ENCODE results near the gene TBC1D9. TPM values are rescaled to one million over a fixed set of nuclear protein-coding genes. Genes with fewer than 3 reads are reported as not detected.

TBC1D9 gene
- total RNA-seq, 1 donor from 2014 or later, result 22.1 TPM

GRCh38 chr4:140754918-140755773 lies 1.0 kb downstream of the TBC1D9 start:
- TF ChIP-seq POLR2A (IDR thresholded peaks at IDR 0.05) (no peak), POLR2AphosphoS5 (IDR thresholded peaks at IDR 0.05; ENCODE audit: insufficient read depth in 1 of 2, low read depth in 1 of 2) (no peak), CTCF (IDR thresholded peaks at IDR 0.05) (no peak)
- intact Hi-C loops (cut with DNase I), result no loop called here
- DNase-seq (ENCODE audit: extremely low spot score in 2 of 2), result no peak
- H3K27me3 ChIP-seq, result no peaks in the 10 kb centered on the region
- H3K4me1 ChIP-seq, result peaks cover 19% of the 10 kb centered on the region
- no peaks in the 10 kb centered on the region for H3K36me3 ChIP-seq
- H3K9me3 ChIP-seq, result no peaks in the 10 kb centered on the region
- peak overlapping the region; percentile 93 for H3K27ac ChIP-seq
- peak overlapping the region; percentile 68 to 74 for H3K4me3 ChIP-seq

GRCh38 chr4:140753329-140753728 lies 2.9 kb downstream of the TBC1D9 start:
- no peak overlapping the region for H3K4me3 ChIP-seq
- no peak overlapping the region for H3K27ac ChIP-seq
- H3K4me1 ChIP-seq, result peaks cover 19% of the 10 kb centered on the region
- no peak for TF ChIP-seq POLR2A (IDR thresholded peaks at IDR 0.05)
- no peak for TF ChIP-seq POLR2AphosphoS5 (IDR thresholded peaks at IDR 0.05; ENCODE audit: insufficient read depth in 1 of 2, low read depth in 1 of 2)
- TF ChIP-seq CTCF (IDR thresholded peaks at IDR 0.05), result no peak
- no peaks in the 10 kb centered on the region for H3K36me3 ChIP-seq
- DNase-seq (ENCODE audit: extremely low spot score in 2 of 2), result no peak
- intact Hi-C loops (cut with DNase I), result no loop called here
- no peaks in the 10 kb centered on the region for H3K27me3 ChIP-seq
- H3K9me3 ChIP-seq, result no peaks in the 10 kb centered on the region

- Histone ChIP-seq H3K4me1 (peaks cover 19% of the 10 kb centered on the region), H3K9me3 (no peaks in the 10 kb centered on the region), H3K27ac (no peak overlapping the region), H3K36me3 (no peaks in the 10 kb centered on the region), H3K4me3 (no peak overlapping the region), H3K27me3 (no peaks in the 10 kb centered on the region)
- DNase-seq (ENCODE audit: extremely low spot score in 2 of 2), result no peak
- TF ChIP-seq CTCF (IDR thresholded peaks at IDR 0.05) (no peak), POLR2A (IDR thresholded peaks at IDR 0.05) (no peak), POLR2AphosphoS5 (IDR thresholded peaks at IDR 0.05; ENCODE audit: insufficient read depth in 1 of 2, low read depth in 1 of 2) (no peak)
- intact Hi-C loops (cut with DNase I), result no loop called here
Observed at GRCh38 chr4:140752291-140753068, 3.7 kb downstream of the TBC1D9 start.

- TF ChIP-seq POLR2AphosphoS5 (IDR thresholded peaks at IDR 0.05; ENCODE audit: insufficient read depth in 1 of 2, low read depth in 1 of 2), result no peak
- TF ChIP-seq CTCF (IDR thresholded peaks at IDR 0.05), result no peak
- no peak for TF ChIP-seq POLR2A (IDR thresholded peaks at IDR 0.05)
- no peaks in the 10 kb centered on the region for H3K36me3 ChIP-seq
- no peaks in the 10 kb centered on the region for H3K9me3 ChIP-seq
- intact Hi-C loops (cut with DNase I), result no loop called here
- peaks cover 16% of the 10 kb centered on the region for H3K4me1 ChIP-seq
- H3K27me3 ChIP-seq, result no peaks in the 10 kb centered on the region
- no peak overlapping the region for H3K27ac ChIP-seq
- no peak for DNase-seq (ENCODE audit: extremely low spot score in 2 of 2)
- no peak overlapping the region for H3K4me3 ChIP-seq
Observed at GRCh38 chr4:140750470-140750869, 5.7 kb downstream of the TBC1D9 start.
